ENCODE results near the gene ZNF593OS. TPM values are rescaled to one million over a fixed set of nuclear protein-coding genes. Genes with fewer than 3 reads are reported as not detected.

ZNF593OS gene
- total RNA-seq, 2 donors from 2014 or later = not detected

Other genes with a start within 250 kb of the ZNF593OS start
- 1 to 10 TPM; 5.5 to 6.8 TPM for gene PAFAH2, start 173.8 kb downstream of the ZNF593OS start, total RNA-seq
- 1 to 10 TPM; 1.3 to 3.2 TPM for gene EXTL1, start 150.1 kb downstream of the ZNF593OS start, total RNA-seq
- 1 to 10 TPM in 1 of 2 donors, under 1 TPM in 1; 0.32 to 1.0 TPM for gene SLC30A2, start 125.7 kb downstream of the ZNF593OS start, total RNA-seq
- gene TRIM63, start 104.2 kb downstream of the ZNF593OS start, total RNA-seq = 100 to 1,000 TPM; 101 to 219 TPM
- gene PDIK1L, start 60.0 kb downstream of the ZNF593OS start, total RNA-seq = 1 to 10 TPM; 3.3 to 4.7 TPM
- 1 to 10 TPM; 5.2 to 5.3 TPM for gene FAM110D, start 12.8 kb downstream of the ZNF593OS start, total RNA-seq
- gene C1orf232, start 2.9 kb downstream of the ZNF593OS start, total RNA-seq = not detected
- 10 to 100 TPM; 13.4 to 24.3 TPM for gene ZNF593, start 1.9 kb downstream of the ZNF593OS start, total RNA-seq
- under 1 TPM; 0.60 to 0.85 TPM for gene CNKSR1, start 5.7 kb upstream of the ZNF593OS start, total RNA-seq
- not detected for gene CATSPER4, start 18.8 kb upstream of the ZNF593OS start, total RNA-seq
- gene CEP85, start 62.4 kb upstream of the ZNF593OS start, total RNA-seq = 10 to 100 TPM; 17.7 to 38.6 TPM
- gene SH3BGRL3, start 108.3 kb upstream of the ZNF593OS start, total RNA-seq = 10 to 100 TPM; 90.6 to 93.9 TPM
- 10 to 100 TPM; 14.5 to 15.7 TPM for gene UBXN11, start 134.8 kb upstream of the ZNF593OS start, total RNA-seq
- 10 to 100 TPM in 1 of 2 donors, 1 to 10 TPM in 1; 5.5 to 14.3 TPM for gene CD52, start 146.1 kb upstream of the ZNF593OS start, total RNA-seq
- not detected for gene CRYBG2, start 182.3 kb upstream of the ZNF593OS start, total RNA-seq
- gene ZNF683, start 200.9 kb upstream of the ZNF593OS start, total RNA-seq = under 1 TPM in 1 of 2 donors, not detected in 1; 0.35 TPM
- gene LIN28A, start 239.0 kb upstream of the ZNF593OS start, total RNA-seq = under 1 TPM in 1 of 2 donors, not detected in 1; 0.15 TPM